CD4-positive, alpha-beta T cell treated with Interferon gamma for 1 hour (primary cell): ENCODE data around the gene HTR3E.
"Not testable (repeated sequence)": the region's sequence is repeated elsewhere in the genome, so short reads cannot be mapped to it uniquely, and the experiment has no call there.

ENCODE experiments used
- DNase-seq: peaks from one replicate; pipeline ENCODE4 v3.0.0-alpha.2; 2020

The HTR3E gene

GRCh38 chr3:184116017-184116416 is 19.2 kb downstream of the HTR3E start:
- no peak for DNase-seq

GRCh38 chr3:184117636-184118035 is 20.8 kb downstream of the HTR3E start:
- no peak for DNase-seq

- not testable (repeated sequence) for DNase-seq
Observed at GRCh38 chr3:184121031-184121430, 24.2 kb downstream of the HTR3E start.

GRCh38 chr3:184126006-184126405 is 29.1 kb downstream of the HTR3E start:
- no peak for DNase-seq

- DNase-seq, result no peak
Observed at GRCh38 chr3:184129012-184129411, 32.1 kb downstream of the HTR3E start.

GRCh38 chr3:184132945-184133344 is 36.1 kb downstream of the HTR3E start:
- no peak for DNase-seq

- peak; percentile 48 for DNase-seq
Observed at GRCh38 chr3:184133840-184134745, 37.2 kb downstream of the HTR3E start.

GRCh38 chr3:184134746-184135148 is 37.9 kb downstream of the HTR3E start:
- no peak for DNase-seq

- DNase-seq, result peak; percentile 89
Observed at GRCh38 chr3:184135149-184135910, 38.5 kb downstream of the HTR3E start, which contains the start of gene EIF2B5. TSS of gene EIF2B5 (plus strand) at chr3:184135358. CDS start at chr3:184135386, 28 bp downstream.

GRCh38 chr3:184135911-184136260 is 39.0 kb downstream of the HTR3E start:
- no peak for DNase-seq

- no peak for DNase-seq
Observed at GRCh38 chr3:184140436-184140835, 43.6 kb downstream of the HTR3E start.

GRCh38 chr3:184142199-184142598 is 45.3 kb downstream of the HTR3E start:
- no peak for DNase-seq

GRCh38 chr3:184143327-184143726 is 46.5 kb downstream of the HTR3E start:
- DNase-seq, result no peak

GRCh38 chr3:184144505-184144904 is 47.6 kb downstream of the HTR3E start:
- no peak for DNase-seq

- no peak for DNase-seq
Observed at GRCh38 chr3:184145111-184145524, 48.3 kb downstream of the HTR3E start.

GRCh38 chr3:184145751-184146270 is 48.9 kb downstream of the HTR3E start:
- DNase-seq, result no peak

- no peak for DNase-seq
Observed at GRCh38 chr3:184148076-184148475, 51.2 kb downstream of the HTR3E start.

GRCh38 chr3:184149123-184149522 is 52.3 kb downstream of the HTR3E start:
- no peak for DNase-seq

- DNase-seq, result not testable (repeated sequence)
Observed at GRCh38 chr3:184149770-184150169, 52.9 kb downstream of the HTR3E start.

- DNase-seq, result peak; percentile 46
Observed at GRCh38 chr3:184154885-184155643, 58.2 kb downstream of the HTR3E start, which contains the start of gene DVL3. TSS of gene DVL3 (plus strand) at chr3:184155377. CDS start at chr3:184155636, 259 bp downstream.

GRCh38 chr3:184155644-184156521 is 59.0 kb downstream of the HTR3E start:
- no peak for DNase-seq

- DNase-seq, result no peak
Observed at GRCh38 chr3:184156522-184156955, 59.7 kb downstream of the HTR3E start.
